ENCODE results near the gene EPB41L4A. TPM values are rescaled to one million over a fixed set of nuclear protein-coding genes. Genes with fewer than 3 reads are reported as not detected.

Gene EPB41L4A
- total RNA-seq, 4 donors from 2014 or later, result 9.1 to 16.2 (median 14.1) TPM

DNA sequence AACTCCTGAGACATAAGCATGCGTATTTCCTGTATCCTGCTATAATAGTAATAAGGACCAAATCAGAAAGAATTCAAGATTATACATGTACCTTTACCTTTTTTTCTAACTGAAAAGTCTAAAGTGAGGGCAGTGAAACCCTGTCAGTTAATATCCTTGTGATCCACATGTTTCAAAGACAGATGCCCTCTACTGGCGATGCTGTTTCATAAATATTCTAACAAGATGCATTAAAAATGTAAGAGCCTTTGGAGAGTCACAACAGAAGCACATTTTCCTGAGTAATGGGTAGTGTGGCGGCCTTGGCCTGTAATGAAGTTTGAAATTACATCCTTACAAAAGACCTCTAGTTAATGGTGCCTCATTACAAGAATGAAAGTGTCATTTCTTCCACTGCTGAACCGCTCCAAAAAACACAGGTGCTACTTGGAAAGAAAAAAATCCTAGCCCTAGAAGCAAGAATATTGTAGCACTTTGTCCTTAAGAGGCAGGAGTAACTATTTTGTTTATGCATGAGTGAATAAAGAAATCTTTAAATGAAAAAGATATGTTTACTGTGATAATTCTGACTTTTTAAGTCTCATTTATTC, 232.6 kb downstream of the EPB41L4A start:
- TF ChIP-seq CTCF (IDR thresholded peaks at IDR 0.05), result no peak
- WGBS, 2 donors, result 77 to 78% methylated on average over 4 of the region's 4 CpGs
- H3K4me3 ChIP-seq (ENCODE audit: low read depth, poor library complexity, severe bottlenecking), result no peak overlapping the region
- intact Hi-C loops (cut with DNase I; ENCODE audit: low total_unique reads), result no loop called here
- no peak for DNase-seq (ENCODE audit: low spot score in 2 of 2)

- H3K4me3 ChIP-seq (ENCODE audit: low read depth, poor library complexity, severe bottlenecking), result no peak overlapping the region
- WGBS, 2 donors, result 93 to 96% methylated on average over 8 of the region's 8 CpGs
- no peak for TF ChIP-seq POLR2A (IDR thresholded peaks at IDR 0.05)
- TF ChIP-seq CTCF (IDR thresholded peaks at IDR 0.05), result no peak
- no peak for DNase-seq (ENCODE audit: low spot score in 2 of 2)
- intact Hi-C loops (cut with DNase I; ENCODE audit: low total_unique reads), result no loop called here
Measured at GRCh38 chr5:112183874-112184273, 235.2 kb downstream of the EPB41L4A start.

DNA sequence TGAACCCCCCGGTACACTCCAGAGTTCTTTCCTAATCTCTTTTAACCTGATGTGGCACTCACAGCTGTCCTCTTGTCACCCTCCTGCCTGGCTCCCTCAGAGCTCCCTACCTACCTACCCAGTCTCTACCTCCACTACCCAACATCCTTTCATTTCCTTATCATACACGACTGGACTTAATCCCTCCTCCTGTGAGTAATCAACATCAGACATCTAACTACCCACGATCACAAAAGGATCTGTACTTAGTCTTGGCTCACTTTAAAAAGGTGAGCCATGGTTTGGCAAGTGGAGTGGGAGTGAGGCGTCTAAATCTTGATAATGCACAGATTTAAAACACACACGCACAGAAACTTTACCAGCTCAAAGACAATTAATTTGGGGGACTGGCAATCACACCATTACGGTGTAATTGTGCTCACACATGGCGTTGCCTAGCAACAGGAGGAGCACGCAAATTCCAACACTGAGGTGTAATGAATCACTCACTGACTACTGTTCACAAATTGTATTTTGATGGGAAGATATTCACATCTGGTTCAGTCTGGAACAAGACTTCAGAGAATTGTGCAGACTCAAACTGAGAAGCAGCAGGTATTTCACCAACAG, 235.9 kb downstream of the EPB41L4A start:
- TF ChIP-seq CTCF (IDR thresholded peaks at IDR 0.05) (no peak), POLR2A (IDR thresholded peaks at IDR 0.05) (no peak)
- intact Hi-C loops (cut with DNase I; ENCODE audit: low total_unique reads), result no loop called here
- 33 to 36% methylated on average over 8 of the region's 8 CpGs for WGBS, 2 donors
- H3K4me3 ChIP-seq (ENCODE audit: low read depth, poor library complexity, severe bottlenecking), result no peak overlapping the region
- no peak for DNase-seq (ENCODE audit: low spot score in 2 of 2)

DNA sequence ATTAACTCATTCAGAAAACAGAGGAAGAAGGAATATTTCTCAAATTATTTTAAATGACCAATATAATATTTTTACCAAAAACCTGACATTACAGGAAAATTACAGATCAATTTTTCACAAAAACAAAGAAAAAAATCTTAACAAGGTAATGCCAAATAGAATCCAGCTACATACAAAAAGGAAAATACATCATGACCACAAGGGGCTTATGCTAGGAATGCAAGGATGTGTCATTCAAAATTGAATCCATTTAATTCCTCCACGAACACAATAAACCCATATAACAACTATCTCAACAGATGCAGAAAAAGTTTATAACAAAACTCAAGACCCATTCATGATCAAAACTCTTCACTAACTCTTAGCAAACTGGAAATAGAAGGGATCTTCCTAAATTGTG, 239.8 kb downstream of the EPB41L4A start:
- TF ChIP-seq POLR2A (IDR thresholded peaks at IDR 0.05) (no peak), CTCF (IDR thresholded peaks at IDR 0.05) (no peak)
- 79 to 82% methylated on average over 1 of the region's 1 CpG for WGBS, 2 donors
- H3K4me3 ChIP-seq (ENCODE audit: low read depth, poor library complexity, severe bottlenecking), result no peak overlapping the region
- intact Hi-C loops (cut with DNase I; ENCODE audit: low total_unique reads), result no loop called here
- no peak for DNase-seq (ENCODE audit: low spot score in 2 of 2)

- H3K4me3 ChIP-seq (ENCODE audit: low read depth, poor library complexity, severe bottlenecking), result no peak overlapping the region
- TF ChIP-seq CTCF (IDR thresholded peaks at IDR 0.05) (no peak), POLR2A (IDR thresholded peaks at IDR 0.05) (no peak)
- intact Hi-C loops (cut with DNase I; ENCODE audit: low total_unique reads), result no loop called here
- 31 to 34% methylated on average over 8 of the region's 8 CpGs for WGBS, 2 donors
- peak in 1 of 2 donors; percentile 22 for DNase-seq (ENCODE audit: low spot score in 2 of 2)
Measured at GRCh38 chr5:112174959-112175594, 244.0 kb downstream of the EPB41L4A start.

Measured in lower leg skin (tissue), 4 donors.